OCI-LY1 (cell line): Measurements from ENCODE around the gene ATXN1.

Experiments
- EZH2 ChIP-seq: fragments of 200-600 bp; sonication (generic), shearing (Covaris generic); IDR thresholded peaks from 2 replicates; pipeline ENCODE4 v1.8.0; 2017; ENCODE audit warnings: borderline replicate concordance, mixed run types, mild to moderate bottlenecking, antibody characterized with exemption, low read length, moderate library complexity, mixed read lengths
- TF ChIP-seq, protein P1 (sequence below): fragments of 200-600 bp; sonication (generic), shearing (Covaris generic); IDR thresholded peaks from 2 replicates; pipeline ENCODE4 v1.5.1; 2017; ENCODE audit warnings: mild to moderate bottlenecking, antibody characterized with exemption, low read length, moderate library complexity, mixed read lengths

DNA sequence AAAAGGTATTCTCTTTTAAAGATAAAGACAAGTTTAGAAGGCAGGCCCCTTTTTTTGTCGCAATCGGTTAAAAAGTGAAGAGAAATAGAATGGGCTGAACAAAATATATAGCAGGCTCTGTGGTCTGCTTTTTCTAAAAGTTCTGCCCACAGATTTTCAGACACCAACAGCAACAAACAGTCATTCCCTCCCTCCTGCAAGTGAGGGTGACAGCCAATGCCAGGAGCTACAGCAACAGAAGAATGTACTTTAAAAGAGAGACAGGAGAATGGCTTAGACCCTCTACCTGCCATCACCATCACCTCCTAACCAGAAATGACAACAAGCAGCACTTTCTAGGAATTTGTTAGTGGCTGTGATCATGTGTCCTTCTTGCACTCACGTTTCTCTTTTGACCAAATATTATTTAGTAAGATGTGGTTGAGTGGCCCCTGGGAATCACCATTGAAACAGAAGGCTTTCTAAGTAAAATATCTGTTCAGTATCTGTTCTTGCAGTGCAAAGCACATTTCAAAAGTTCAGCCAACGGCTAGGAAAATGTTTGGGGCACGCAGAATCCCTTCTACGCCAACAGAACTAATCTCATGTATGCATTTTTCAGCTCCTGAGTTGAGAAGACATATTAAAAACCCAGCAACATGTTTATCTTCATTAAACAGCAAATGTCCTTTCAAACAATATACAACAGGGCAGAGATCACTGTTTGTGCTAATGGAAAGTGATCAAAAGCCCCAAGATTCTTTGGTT lies 248.5 kb downstream of the ATXN1 start:
- TF ChIP-seq, protein P1, sequence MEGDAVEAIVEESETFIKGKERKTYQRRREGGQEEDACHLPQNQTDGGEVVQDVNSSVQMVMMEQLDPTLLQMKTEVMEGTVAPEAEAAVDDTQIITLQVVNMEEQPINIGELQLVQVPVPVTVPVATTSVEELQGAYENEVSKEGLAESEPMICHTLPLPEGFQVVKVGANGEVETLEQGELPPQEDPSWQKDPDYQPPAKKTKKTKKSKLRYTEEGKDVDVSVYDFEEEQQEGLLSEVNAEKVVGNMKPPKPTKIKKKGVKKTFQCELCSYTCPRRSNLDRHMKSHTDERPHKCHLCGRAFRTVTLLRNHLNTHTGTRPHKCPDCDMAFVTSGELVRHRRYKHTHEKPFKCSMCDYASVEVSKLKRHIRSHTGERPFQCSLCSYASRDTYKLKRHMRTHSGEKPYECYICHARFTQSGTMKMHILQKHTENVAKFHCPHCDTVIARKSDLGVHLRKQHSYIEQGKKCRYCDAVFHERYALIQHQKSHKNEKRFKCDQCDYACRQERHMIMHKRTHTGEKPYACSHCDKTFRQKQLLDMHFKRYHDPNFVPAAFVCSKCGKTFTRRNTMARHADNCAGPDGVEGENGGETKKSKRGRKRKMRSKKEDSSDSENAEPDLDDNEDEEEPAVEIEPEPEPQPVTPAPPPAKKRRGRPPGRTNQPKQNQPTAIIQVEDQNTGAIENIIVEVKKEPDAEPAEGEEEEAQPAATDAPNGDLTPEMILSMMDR = no peak
- no peak for TF ChIP-seq EZH2
